HuH-7.5 (cell line): ENCODE results near the gene CD81.
"Not testable (repeated sequence)": the region's sequence is repeated elsewhere in the genome, so short reads cannot be mapped to it uniquely, and the experiment has no call there.

ENCODE experiments used
- DNase-seq: peaks from one replicate; pipeline ENCODE4 v3.0.0; 2011; ENCODE audit warnings: low spot score

The CD81 gene, protein sequence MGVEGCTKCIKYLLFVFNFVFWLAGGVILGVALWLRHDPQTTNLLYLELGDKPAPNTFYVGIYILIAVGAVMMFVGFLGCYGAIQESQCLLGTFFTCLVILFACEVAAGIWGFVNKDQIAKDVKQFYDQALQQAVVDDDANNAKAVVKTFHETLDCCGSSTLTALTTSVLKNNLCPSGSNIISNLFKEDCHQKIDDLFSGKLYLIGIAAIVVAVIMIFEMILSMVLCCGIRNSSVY

DNA sequence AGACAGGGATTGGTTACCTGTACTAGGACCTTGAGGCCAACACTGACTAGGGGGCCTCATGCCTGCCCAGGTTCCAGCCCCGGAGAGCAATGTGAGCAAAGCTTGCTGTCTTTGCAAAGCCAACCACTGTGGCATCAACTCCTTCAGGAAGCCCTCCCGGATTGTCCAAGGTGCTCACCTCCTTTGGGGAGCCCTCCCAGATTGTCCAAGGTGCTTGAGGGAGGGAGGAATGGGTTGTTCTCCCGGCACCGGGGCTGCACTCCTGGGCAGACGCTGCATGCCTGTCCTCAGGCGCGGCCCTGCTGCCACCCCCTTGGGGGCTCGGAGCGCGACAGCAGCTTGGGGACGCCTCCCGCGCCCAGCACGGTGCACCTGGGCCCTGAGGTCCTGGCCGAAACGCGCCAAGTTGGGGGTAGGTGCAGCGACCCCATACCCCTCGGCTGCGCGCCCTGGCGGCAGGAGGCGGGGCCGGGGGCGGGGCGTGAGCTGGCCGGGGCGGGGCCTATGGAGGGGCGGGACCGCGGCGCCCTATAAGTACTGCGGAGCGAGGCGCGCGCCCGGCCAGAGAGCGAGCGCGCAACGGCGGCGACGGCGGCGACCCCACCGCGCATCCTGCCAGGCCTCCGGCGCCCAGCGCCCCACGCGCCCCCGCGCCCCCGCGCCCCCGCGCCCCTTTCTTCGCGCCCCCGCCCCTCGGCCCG lies at the start of gene CD81:
Gene CD81 (plus strand): TSS at position 560 of the 701 bp plus-strand sequence. CDS start 240 bp downstream, outside the sequence.
- peak; percentile 45 for DNase-seq

DNA sequence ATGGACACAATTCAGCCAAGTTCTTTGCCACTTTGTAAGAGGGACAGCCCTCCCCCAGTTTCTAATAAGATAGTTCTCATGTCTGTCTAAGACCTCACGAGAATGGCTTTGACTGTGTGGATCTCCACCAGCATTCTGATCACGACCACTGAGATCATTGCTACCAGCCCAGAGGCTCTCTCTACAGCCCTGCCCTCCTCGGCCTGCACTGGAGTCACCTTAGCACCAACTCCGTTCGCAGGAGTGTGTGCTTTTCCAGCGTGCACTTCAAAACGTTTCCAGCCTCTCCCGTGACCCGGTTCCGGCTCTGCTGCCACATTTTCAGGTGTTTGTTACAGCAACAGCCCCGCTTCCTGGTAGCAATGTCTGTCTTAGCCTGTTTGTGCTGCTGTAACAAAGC lies 49.1 kb upstream of the CD81 start:
- no peak for DNase-seq

DNA sequence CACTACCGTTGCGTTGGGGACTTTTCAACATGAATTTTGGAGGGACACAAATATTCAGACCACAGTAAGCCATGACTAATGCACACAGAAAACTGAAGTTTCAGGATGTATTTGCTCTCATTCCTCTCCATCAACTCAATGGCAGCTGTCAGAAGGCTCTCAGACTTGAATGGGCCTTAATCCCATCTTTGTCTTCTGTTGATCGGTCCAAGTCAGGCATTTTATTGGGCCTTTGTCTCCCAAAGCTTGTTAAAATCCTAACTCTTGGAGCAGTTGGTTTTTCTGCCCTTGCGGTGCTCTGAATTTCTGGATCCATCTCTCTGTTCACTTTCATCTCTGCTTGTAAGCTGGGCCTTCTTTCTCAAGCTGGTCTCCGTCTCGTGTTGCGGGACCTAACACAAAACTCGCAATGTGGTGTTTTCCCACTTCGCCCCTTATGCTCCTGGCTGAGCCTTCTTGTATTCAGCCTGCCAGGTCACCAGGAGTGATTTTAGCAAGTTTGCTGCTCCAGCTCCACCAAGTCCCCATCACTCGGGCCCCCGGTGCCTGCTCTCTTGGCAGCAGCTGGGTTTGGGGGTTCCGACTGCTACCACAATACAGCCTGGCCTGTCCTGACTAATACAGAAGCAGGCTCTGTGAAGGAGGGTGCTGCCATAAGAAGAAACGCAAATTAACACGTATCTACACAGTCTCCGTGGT lies 48.3 kb upstream of the CD81 start:
- no peak for DNase-seq

DNA sequence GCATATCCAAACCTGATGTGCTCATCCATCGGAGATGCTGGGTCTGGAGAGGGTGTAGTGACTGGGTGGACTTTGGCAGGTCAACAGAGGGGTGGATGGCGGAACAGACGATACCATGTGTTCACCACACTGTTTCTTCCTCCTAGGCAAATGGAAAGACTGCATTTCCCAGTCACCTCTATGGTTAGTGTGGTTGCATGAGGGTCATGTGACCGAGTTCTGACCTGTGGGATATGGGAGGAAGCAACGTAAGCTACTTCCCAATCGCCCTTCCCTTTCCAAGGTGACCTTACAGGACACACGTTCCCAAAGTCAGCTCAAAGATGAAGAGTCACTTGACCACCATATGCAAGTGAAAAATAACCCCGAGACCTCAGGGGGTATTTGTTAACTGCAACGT lies 47.6 kb upstream of the CD81 start:
- no peak for DNase-seq

DNA sequence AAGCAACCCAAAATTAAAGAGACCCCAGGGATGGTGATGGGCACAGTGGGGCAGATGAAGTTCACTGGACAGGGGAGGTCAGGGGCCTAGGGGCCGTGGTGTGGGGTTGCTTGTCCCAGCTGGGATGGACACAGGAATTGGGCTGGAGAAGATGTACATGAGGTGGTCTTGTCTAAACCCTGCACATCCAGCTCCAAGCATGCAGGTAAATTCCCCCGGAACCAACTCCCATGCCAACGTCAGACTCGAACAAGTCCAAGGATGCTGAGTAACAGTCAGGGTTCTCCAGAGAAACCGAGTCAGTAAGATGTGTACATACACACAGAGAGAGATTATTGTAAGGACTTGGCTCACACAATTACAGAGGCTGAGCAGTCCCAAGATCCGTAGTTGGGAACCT lies 46.4 kb upstream of the CD81 start:
- DNase-seq, result no peak

DNA sequence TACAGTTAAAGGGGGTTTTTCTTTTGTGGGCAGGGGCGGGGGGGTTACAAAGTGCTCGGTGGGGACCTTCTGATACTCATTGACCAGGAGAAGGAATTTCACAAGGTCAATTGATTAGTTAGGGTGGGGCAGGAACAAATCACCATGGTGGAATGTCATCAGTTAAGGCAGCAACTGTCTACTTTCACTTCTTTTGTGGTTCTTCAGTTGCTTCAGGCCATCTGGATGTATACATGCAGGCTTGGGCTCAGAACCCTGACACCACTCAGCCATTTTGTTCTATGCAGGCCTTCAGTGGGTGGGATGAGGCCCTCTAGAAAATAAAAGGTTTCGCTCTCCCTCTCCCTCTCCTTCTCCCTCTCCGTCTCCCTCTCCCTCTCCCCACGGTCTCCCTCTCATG lies 45.7 kb upstream of the CD81 start:
- DNase-seq, result no peak

DNA sequence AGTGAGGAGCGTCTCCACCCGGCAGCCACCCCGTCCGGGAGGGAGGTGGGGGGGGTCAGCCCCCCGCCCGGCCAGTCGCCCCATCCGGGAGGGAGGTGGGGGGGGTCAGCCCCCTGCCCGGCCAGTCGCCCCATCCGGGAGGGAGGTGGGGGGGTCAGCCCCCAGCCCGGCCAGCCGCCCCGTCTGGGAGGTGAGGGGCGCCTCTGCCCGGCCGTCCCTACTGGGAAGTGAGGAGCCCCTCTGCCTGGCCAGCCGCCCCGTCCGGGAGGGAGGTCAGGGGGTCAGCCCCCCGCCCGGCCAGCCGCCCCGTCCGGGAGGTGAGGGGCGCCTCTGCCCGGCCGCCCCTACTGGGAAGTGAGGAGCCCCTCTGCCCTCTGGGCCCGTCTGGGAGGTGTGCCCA lies 44.5 kb upstream of the CD81 start:
- DNase-seq, result not testable (repeated sequence)

DNA sequence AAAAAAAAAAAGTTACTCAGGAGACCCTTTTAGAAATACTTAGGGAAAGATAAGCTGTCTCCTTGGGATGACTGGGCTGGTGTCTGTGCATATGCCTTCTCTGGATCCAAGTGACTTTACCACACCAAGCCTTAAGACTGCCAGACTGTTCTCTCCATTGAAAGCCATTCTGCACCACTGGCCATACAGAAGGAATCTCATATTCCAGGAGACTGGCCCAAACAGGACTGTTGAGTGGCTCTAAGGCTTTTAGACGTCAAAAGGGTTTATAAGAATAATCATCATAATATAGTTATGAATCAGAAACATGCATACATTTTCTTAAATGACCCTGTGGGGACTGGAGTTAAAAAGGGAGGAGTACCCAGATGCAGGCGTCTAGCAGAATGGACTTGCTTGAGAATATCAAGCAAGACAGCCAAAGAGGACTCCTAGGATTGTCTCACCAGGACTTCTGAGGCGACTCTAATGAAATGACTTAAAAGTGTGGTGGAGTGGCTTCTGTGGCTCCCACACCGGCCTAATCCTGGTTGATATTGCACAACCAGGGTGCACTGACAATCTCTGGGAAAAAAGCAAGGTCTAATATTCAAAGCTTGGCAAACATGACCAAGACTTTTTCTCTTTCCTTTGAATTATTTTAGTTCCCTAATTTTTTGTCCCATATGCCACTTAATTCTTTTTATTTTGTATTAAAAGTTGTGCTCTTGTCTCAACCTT lies 43.5 kb upstream of the CD81 start:
- not testable (repeated sequence) for DNase-seq

DNA sequence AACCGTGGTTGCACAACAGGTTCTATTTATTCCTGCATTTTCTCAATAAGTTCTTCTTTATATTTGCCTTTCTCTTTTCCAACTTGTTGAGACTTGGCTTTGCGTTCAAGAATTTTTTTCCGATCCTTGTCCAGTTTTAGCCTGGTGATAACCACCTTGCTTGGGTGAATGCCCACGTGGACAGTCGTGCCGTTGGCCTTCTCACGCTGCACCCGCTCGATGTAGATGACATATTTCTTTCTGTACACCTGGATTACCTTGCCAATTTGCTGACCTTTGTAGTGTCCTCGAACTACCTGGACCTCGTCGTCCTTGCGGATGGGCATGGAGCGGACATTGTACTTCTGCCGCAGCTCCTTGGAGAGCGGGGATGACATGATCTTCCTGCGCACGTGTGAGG lies 41.8 kb upstream of the CD81 start:
- not testable (repeated sequence) for DNase-seq

DNA sequence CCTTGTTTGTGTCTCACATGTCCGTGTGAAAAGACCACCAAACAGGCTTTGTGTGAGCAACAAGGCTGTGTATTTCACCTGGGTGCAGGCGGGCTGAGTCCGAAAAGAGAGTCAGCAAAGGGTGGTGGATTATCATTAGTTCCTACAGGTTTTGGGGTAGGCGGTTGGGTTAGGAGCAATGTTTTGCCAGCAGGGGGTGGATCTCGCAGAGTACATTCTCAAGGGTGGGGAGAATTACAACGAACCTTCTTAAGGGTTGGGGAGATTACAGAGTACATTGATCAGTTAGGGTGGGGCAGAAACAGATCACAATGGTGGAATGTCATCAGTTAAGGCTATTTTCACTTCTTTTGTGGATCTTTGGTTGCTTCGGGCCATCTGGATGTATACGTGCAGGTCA lies 38.4 kb upstream of the CD81 start:
- DNase-seq, result not testable (repeated sequence)

DNA sequence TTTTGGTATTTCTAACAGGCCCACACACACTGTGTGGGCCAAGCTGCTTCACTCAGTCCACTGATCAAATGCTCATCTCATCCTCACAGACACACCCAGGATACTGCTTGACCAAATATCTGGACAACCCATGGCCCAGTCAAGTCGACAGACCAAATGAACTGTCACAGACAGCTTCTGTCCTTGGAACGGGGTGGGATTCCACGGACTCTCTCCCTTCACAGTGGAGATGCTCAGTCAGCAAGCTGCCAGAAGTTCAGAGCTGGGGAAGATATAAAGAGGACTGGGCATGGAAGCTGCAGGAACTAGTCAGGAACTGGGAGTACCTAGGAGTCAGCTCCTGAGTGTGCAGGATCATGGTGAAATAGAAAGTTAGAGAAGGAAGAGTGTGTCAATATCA lies 34.6 kb upstream of the CD81 start:
- DNase-seq, result no peak

DNA sequence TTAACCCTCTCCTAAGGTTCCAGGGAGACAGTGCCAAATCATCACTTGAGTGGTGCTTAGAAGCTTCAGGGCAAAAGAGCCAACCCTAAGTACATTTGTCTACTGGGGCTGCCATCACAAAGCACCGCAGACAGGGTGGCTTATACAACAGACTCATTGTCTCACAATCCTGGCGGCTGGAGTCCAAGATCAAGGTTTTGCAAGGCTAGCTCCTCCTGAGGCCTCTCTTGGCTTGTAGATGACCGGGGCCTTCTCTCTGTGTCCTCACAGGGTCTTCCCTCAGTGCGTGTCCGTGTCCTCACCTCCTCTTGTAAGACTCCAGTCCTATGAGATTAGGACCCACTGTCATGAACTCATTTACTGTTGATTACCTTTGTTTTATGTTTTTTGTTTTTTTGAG lies 34.1 kb upstream of the CD81 start:
- no peak for DNase-seq

DNA sequence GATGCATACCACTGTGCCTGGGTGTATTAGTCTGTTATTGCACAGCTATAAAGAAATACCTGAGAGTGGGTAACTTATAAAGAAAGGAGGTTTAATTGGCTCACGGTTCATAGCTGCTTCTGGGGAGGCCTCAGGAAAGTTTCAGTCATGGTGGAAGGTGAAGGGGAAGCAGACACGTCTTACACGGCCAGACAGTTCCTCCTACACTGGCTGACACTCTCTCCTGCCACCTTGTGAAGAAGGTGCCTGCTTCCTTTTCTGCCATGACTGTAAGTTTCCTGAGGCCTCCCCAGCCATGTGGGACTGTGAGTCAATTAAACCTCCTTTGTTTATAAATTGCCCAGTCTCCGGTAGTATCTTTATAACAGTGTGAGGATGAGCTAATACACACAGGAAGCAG lies 33.6 kb upstream of the CD81 start:
- DNase-seq, result no peak

DNA sequence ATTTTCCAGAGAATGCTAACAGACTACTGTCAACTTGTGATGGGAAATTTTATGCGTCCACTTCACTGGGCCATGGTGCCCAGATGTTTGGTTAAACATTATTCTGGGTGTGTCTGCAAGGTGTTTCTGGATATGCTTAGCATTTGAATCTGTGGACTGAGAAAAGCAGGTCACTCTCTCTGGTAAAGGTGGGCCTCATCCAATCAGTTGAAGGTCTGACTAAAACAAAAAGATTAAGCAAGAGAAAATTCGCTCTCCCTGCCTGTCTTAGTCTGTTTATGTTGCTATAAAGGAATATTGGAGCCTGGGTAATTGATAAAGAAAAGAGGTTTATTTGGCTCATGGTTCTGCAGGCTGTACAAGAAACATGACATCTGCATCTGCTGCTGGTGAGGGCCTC lies 32.1 kb upstream of the CD81 start:
- no peak for DNase-seq

DNA sequence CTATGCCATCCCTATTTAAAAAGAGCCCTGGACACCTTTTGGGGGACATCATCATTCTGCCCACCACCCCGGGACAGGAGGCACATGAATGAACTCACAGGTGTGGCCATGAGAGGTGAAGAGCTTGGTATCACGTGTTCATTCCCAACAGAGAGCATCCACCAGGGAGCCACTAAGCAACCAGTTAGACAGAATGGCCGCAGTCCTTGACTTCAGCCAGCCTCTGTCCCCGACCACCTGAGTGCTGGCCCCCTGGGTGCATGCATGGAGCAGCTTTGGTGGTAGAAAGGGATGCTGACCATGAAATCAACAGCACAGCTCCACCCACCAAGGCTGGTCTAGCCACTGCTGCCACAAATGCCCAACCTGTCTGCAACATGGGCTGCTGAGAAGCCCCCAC lies 31.1 kb upstream of the CD81 start:
- no peak for DNase-seq

DNA sequence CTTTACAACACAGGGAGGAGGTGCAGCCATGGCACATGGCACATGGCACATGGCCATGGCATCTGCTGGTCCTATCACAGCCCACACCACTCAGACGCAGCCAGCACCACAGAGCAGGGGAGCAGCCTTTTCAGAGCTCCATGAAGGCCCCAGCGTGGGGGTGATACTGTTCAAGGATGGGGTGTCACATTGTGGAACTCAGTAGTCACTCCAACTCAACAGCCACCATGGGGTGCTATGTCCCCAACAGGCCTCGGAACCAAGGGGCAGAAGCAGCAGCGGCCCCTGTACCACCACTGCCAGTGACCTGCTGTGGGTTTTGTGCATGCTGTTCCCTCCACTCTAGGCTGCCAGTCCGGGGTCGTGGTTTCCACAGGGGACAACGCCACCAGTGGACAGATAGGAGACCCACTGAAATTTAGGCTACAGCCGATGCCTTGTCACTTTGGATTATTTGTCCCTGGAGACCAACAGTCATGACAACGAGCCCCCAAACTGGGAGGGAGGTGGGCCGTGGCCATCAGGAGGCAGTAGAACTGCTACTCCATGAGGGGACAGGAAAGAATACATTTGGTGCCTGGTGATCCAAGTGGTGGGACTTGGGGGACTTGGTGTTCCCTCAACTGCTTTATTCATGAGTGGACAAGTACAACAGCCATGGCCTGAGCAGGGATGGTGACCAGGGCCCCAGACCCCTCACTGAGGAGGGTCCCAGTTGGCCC lies 30.4 kb upstream of the CD81 start:
- no peak for DNase-seq

DNA sequence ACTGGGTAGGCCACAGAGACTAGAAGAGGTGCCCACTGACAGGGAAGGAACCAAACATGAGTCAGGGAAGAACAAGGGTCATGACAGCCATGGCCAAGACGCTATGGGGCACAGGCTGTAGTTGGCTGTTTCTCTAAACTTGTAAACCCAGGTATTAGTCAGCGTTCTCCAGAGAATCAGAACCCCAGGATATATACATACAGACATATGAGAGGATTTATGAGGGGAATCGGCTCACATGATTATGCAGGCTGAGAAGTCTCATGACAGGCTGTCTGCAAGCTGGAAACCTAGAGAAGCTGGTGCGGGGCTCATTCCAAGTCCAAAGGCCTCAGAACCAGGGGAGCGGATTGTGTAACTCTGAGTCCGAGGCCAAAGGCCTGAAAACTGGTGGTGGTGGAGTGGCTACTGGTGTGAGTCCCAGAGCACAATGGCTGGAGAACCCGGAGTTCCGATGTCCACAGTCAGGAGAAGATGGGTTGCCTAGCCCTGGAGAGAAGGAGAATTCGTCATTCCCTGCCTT lies 29.7 kb upstream of the CD81 start:
- DNase-seq, result no peak

DNA sequence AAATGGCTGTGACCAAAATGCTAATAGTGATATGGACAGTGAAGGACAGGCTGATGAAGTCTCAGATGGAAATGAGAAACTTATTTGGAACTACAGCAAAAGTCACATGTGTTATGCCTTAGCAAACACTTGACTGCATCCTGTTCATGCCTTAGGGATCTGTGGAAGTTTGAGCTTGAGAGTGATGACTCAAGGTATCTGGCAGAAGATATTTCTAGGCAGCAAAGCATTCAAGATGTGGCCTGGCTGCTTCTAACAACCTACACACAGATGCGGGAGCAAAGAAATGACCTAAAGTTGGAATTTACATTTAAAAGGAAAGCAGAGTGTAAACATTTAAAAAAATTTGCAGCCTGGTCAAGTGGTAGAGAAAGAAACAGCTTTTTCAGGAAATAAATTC lies 28.1 kb upstream of the CD81 start:
- DNase-seq, result no peak

DNA sequence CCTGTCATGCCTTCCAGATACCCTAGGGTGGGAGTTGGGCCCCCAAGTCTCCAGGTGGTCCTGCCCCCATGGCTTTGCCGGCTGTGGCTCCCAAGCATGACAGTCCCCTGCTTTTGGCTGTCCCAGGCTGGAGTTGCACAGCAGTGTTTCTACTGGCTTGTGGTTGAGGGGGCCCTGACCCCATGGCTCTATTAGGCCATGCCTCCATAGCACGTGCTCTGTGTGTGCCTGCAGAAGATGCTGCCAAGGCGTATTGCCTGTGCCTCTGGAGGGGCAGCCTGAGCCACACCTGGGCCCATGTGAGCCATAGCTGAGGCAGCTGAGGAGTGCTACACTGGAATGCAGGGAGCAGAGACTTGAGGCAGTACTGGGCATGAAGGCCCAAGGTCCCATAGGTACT lies 25.4 kb upstream of the CD81 start:
- DNase-seq, result no peak

DNA sequence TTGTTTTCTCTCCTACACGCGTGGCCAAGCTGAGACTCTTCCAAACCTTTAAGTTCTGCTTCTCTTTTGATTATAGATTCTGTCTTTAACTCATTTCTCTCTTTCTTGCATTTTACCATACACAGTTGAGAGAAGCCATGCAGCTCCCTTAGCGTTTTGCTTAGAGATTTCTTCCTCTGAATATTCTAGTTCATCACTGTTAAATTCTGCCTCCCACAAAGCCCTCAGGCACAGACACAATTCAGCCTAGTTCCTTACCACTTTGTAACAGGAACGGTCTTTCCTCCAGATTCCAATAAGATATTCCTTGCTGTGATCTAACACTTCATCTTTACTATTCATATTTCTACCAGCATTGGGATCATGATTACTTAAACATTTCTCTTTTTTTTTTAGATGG lies 24.7 kb upstream of the CD81 start:
- no peak for DNase-seq

DNA sequence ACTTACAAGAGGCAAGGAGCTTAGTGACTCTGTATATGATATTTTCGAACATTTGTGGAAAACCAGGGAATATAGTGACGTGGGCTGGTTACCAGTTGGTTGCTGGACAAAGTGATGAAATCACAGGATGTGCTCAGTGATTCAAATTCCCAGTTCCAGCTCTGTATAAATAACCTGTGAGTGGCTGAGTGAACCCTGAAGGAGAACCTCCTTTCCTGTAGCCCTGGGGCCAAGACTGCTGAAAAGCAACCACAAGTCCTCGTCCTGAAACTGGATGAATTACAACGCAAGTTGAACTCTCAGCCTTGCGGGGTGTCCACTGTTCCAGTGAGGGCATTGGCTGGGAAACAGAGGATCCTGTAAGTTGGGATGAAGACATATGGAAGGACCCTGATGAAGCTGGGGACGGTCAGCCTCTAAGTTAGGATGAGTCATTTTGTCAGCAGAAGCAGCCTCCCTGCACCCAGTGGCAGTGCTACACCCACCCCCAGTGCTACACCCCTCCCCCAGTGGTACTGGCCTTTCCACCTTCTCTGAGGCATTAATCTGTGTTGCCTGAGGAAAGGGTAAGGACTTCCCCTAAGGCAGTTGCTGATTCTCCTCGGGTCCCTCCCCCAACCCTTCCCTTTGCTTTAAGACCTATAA lies 22.0 kb upstream of the CD81 start:
- DNase-seq, result no peak
